ENCODE results near the gene CFAP97D2. TPM values are rescaled to one million over a fixed set of nuclear protein-coding genes. Genes with fewer than 3 reads are reported as not detected.
A peak's percentile ranks its signal among the peaks of the same experiment; 100 is the strongest.

CFAP97D2 gene
- polyA plus RNA-seq, 1 of the 3 experiments (the other 2 are of a cell fraction): not detected

GRCh38 chr13:114142137-114142550, 36.9 kb upstream of the CFAP97D2 start:
- peak; percentile 25 for DNase-seq
- peaks cover 0 to 18% of the 10 kb centered on the region in 2 experiments; a peak in 1 of 4 replicates for H3K4me1 ChIP-seq (ENCODE audit: control insufficient read depth in 1 of 2, insufficient read depth in 2 of 2, low read depth in 1 of 2, low read length in 1 of 2)
- H3K27me3 ChIP-seq (ENCODE audit: insufficient read depth): no peaks in the 10 kb centered on the region
- H3K27ac ChIP-seq (ENCODE audit: low read depth in 2 of 2, low read length in 1 of 2): no peak overlapping the region
- no peak overlapping the region for H3K9ac ChIP-seq
- no peaks in the 10 kb centered on the region for H4K20me1 ChIP-seq (ENCODE audit: insufficient read depth)
- H3K4me2 ChIP-seq: no peak overlapping the region
- ChIA-PET CTCF (no interaction called here), POLR2A (no interaction called here)
- no peak overlapping the region for H2AFZ ChIP-seq (ENCODE audit: low read depth)
- H3K9me3 ChIP-seq: no peaks in the 10 kb centered on the region
- H3K36me3 ChIP-seq (replicated peaks in 1 of 2; ENCODE audit: control insufficient read depth in 1 of 2, insufficient read depth in 2 of 2, low read length in 1 of 2): no peaks in the 10 kb centered on the region
- H3K9me2 ChIP-seq: no peaks in the 10 kb centered on the region
- whole genome bisulfite sequencing (ENCODE audit: low lambda C conversion rate): 88% methylated on average over 6 of the region's 6 CpGs
- H3K4me3 ChIP-seq (ENCODE audit: low read depth in 2 of 2, low read length in 1 of 2): no peak overlapping the region
- no peaks in the 10 kb centered on the region for H3K79me2 ChIP-seq (ENCODE audit: insufficient read depth)
- no peak for TF ChIP-seq FOSL2 (IDR thresholded peaks at IDR 0.05; ENCODE audit: borderline replicate concordance, low read depth)
- TF ChIP-seq EZH2phosphoT487 (IDR thresholded peaks at IDR 0.05; ENCODE audit: borderline replicate concordance, low read depth): no peak
- TF ChIP-seq USF1 (IDR thresholded peaks at IDR 0.05; ENCODE audit: borderline replicate concordance, low read depth): no peak
- TF ChIP-seq CTCF (IDR thresholded peaks at IDR 0.05): no peak
- no peak for TF ChIP-seq MAX (IDR thresholded peaks at IDR 0.05; ENCODE audit: low read depth)
- H3F3A ChIP-seq (replicated peaks; ENCODE audit: insufficient read depth): peaks cover 4% of the 10 kb centered on the region

- TF ChIP-seq CTCF (IDR thresholded peaks at IDR 0.05) (no peak), JUND (IDR thresholded peaks at IDR 0.05) (no peak), USF2 (IDR thresholded peaks at IDR 0.05; ENCODE audit: borderline replicate concordance, low read depth, low read length) (no peak), FOSL2 (IDR thresholded peaks at IDR 0.05; ENCODE audit: borderline replicate concordance, low read depth) (no peak), FOXJ3 (CRISPR knock-in tag; IDR thresholded peaks at IDR 0.05) (no peak), FOXM1 (IDR thresholded peaks at IDR 0.05; ENCODE audit: low read depth) (no peak), EP300 (IDR thresholded peaks at IDR 0.05; ENCODE audit: borderline replicate concordance in 1 of 2, low read depth in 1 of 2, low read length in 1 of 2) (no peak), RXRA (IDR thresholded peaks at IDR 0.05; ENCODE audit: borderline replicate concordance, low read depth) (no peak), RFX5 (IDR thresholded peaks at IDR 0.05; ENCODE audit: low read length) (no peak)
- no peaks in the 10 kb centered on the region for H3K27me3 ChIP-seq (ENCODE audit: insufficient read depth)
- H3F3A ChIP-seq (replicated peaks; ENCODE audit: insufficient read depth): peaks cover 4% of the 10 kb centered on the region
- no peaks in the 10 kb centered on the region for H3K36me3 ChIP-seq (replicated peaks in 1 of 2; ENCODE audit: control insufficient read depth in 1 of 2, insufficient read depth in 2 of 2, low read length in 1 of 2)
- no peak overlapping the region for H3K4me2 ChIP-seq
- no peaks in the 10 kb centered on the region for H3K79me2 ChIP-seq (ENCODE audit: insufficient read depth)
- no peaks in the 10 kb centered on the region for H3K9me2 ChIP-seq
- no peaks in the 10 kb centered on the region for H4K20me1 ChIP-seq (ENCODE audit: insufficient read depth)
- no peaks in the 10 kb centered on the region for H3K9me3 ChIP-seq
- DNase-seq: peak; percentile 25
- no peak overlapping the region for H2AFZ ChIP-seq (ENCODE audit: low read depth)
- ChIA-PET POLR2A (no interaction called here), CTCF (no interaction called here)
- H3K4me1 ChIP-seq (ENCODE audit: control insufficient read depth in 1 of 2, insufficient read depth in 2 of 2, low read depth in 1 of 2, low read length in 1 of 2): peaks cover 0 to 18% of the 10 kb centered on the region in 2 experiments; a peak in 1 of 4 replicates
- H3K4me3 ChIP-seq (ENCODE audit: low read depth in 2 of 2, low read length in 1 of 2): no peak overlapping the region
- no peak overlapping the region for H3K27ac ChIP-seq (ENCODE audit: low read depth in 2 of 2, low read length in 1 of 2)
- no peak overlapping the region for H3K9ac ChIP-seq
- WGBS (ENCODE audit: low lambda C conversion rate): 84% methylated on average over 23 of the region's 28 CpGs
Observed at GRCh38 chr13:114142640-114143490, 36.2 kb upstream of the CFAP97D2 start.
